DOHH2 (cell line): ENCODE measurements around the gene TPM2.

Experiments used
- CTCF ChIP-seq: fragments of 200-600 bp; sonication (generic); IDR thresholded peaks from one replicate; pipeline ENCODE4 v1.5.1; 2014; ENCODE audit warnings: antibody characterized with exemption, mild to moderate bottlenecking, low read depth, low read length; ENCODE audit not compliant: poor library complexity, severe bottlenecking
- EZH2phosphoT487 ChIP-seq: fragments of 200-600 bp; sonication (generic); IDR thresholded peaks from 2 replicates; pipeline ENCODE4 v1.6.1; 2017; ENCODE audit warnings: borderline replicate concordance, mild to moderate bottlenecking, antibody characterized with exemption, low read length, moderate library complexity, mixed read lengths

- TF ChIP-seq CTCF (no peak), EZH2phosphoT487 (no peak)
These were observed 43.6 kb downstream of the TPM2 start for GRCh38 chr9:35646153-35646532.
